H1 (cell line): ENCODE measurements around the gene PCDH9. TPM values are rescaled to one million over a fixed set of nuclear protein-coding genes. Genes with fewer than 3 reads are reported as not detected.

ENCODE experiments used
- CTCF ChIA-PET: fragments of 300-600 bp; sonication (Branson Sonifier 250); formaldehyde crosslinking; loops from one replicate; lab custom pipeline; 2021; ENCODE audit not compliant: partially characterized antibody; lab: Charles Lee
- POLR2A ChIA-PET: fragments of 300-600 bp; sonication (Branson Sonifier 250); formaldehyde crosslinking; loops from one replicate; lab custom pipeline; 2021; ENCODE audit warnings: inconsistent platforms; ENCODE audit not compliant: partially characterized antibody; lab: Charles Lee
- DNase-seq, 2 experiments: peaks; one replicate each; pipeline versions ENCODE4 v3.0.0 to v3.0.0-alpha.2; 2010 to 2022; ENCODE audit warnings: low spot score in 2 of 2, low read depth in 1 of 2, mixed read lengths in 1 of 2
- FAIRE-seq: peaks from 2 replicates; lab custom pipeline; 2011; peaks lifted over from hg19 to GRCh38; lab: Jason Lieb, UNC
- H2AFZ ChIP-seq: 2 replicates; pipeline ENCODE4 v1.8.1; 2012; ENCODE audit warnings: low read length, inconsistent platforms
- H2AK5ac ChIP-seq: 2 replicates; pipeline ENCODE4 v1.6.1; 2013; ENCODE audit warnings: low read depth, low read length
- H2BK120ac ChIP-seq: replicated peaks from 2 replicates; pipeline ENCODE3; 2013; ENCODE audit warnings: low read depth, low read length, inconsistent platforms
- H2BK12ac ChIP-seq: 2 replicates; pipeline ENCODE4 v1.6.1; 2013; ENCODE audit warnings: low read depth, low read length
- H2BK15ac ChIP-seq: 2 replicates; pipeline ENCODE4 v1.6.1; 2013; ENCODE audit warnings: low read length
- H2BK20ac ChIP-seq: 2 replicates; pipeline ENCODE4 v1.6.1; 2013; ENCODE audit warnings: low read length
- H2BK5ac ChIP-seq: 2 replicates; pipeline ENCODE4 v1.6.1; 2013; ENCODE audit warnings: low read depth, low read length
- H3K14ac ChIP-seq: 2 replicates; pipeline ENCODE4 v1.6.1; 2013; ENCODE audit warnings: inconsistent platforms; ENCODE audit not compliant: insufficient read length
- H3K18ac ChIP-seq: 2 replicates; pipeline ENCODE4 v1.6.1; 2013; ENCODE audit warnings: low read length; ENCODE audit errors: extremely low read depth
- H3K23ac ChIP-seq: 2 replicates; pipeline ENCODE4 v1.6.1; 2013; ENCODE audit warnings: inconsistent platforms; ENCODE audit not compliant: insufficient read length
- H3K23me2 ChIP-seq: 2 replicates; pipeline ENCODE4 v1.6.1; 2013; ENCODE audit warnings: low read depth, low read length
- H3K27ac ChIP-seq: 2 replicates; pipeline ENCODE4 v1.6.1; 2011; ENCODE audit warnings: low read depth, low read length, inconsistent platforms
- H3K27me3 ChIP-seq, 4 experiments: replicated peaks in 1 of 4; 1 replicate in 1 of 4; 2 replicates in 3 of 4; pipeline versions ENCODE4 v1.6.1 to v1.8.1; 2011 to 2013; ENCODE audit warnings: low read length in 3 of 4, mild to moderate bottlenecking in 3 of 4, inconsistent platforms in 2 of 4, mixed read lengths in 2 of 4, moderate library complexity in 1 of 4; ENCODE audit not compliant: control insufficient read depth in 3 of 4, insufficient read depth in 3 of 4; ENCODE audit errors: extremely low read depth in 1 of 4
- H3K36me3 ChIP-seq, 4 experiments: 2 replicates each; pipeline versions ENCODE4 v1.6.1 to v1.8.1; 2011 to 2013; ENCODE audit warnings: mild to moderate bottlenecking in 4 of 4, low read length in 3 of 4, moderate library complexity in 2 of 4, control low read depth in 1 of 4, inconsistent platforms in 1 of 4; ENCODE audit not compliant: insufficient read depth in 4 of 4, control insufficient read depth in 2 of 4
- H3K4ac ChIP-seq: replicated peaks from 2 replicates; pipeline ENCODE3; 2013; ENCODE audit warnings: low read length, low read depth, mixed read lengths, inconsistent platforms; ENCODE audit not compliant: insufficient read length
- H3K4me1 ChIP-seq, 4 experiments: replicated peaks in 1 of 4; 1 replicate in 1 of 4; 2 replicates in 3 of 4; pipeline versions ENCODE4 v1.6.1 to v1.8.1; 2011 to 2013; ENCODE audit warnings: low read length in 3 of 4, inconsistent platforms in 2 of 4, mixed read lengths in 1 of 4; ENCODE audit not compliant: insufficient read depth in 4 of 4, control insufficient read depth in 3 of 4
- H3K4me2 ChIP-seq, 2 experiments: 2 replicates each; pipeline versions ENCODE4 v1.6.1 to v1.8.1; 2011 to 2013; ENCODE audit warnings: low read depth in 2 of 2, low read length in 2 of 2, control low read depth in 1 of 2, inconsistent platforms in 1 of 2, mild to moderate bottlenecking in 1 of 2; ENCODE audit not compliant: insufficient read depth in 1 of 2
- H3K4me3 ChIP-seq, 4 experiments: fragments of 200-600, 300-600 bp in 1 of 4; sonication (generic), shearing (Covaris generic), sonication (Bioruptor Twin) in 1 of 4; 2 replicates each; pipeline versions ENCODE4 v1.5.1 to v1.8.1; 2011 to 2016; ENCODE audit warnings: low read length in 4 of 4, low read depth in 3 of 4, control low read depth in 2 of 4, inconsistent platforms in 2 of 4, mild to moderate bottlenecking in 2 of 4, mixed read lengths in 1 of 4, moderate library complexity in 1 of 4; ENCODE audit not compliant: insufficient read depth in 2 of 4; ENCODE audit errors: extremely low read depth in 1 of 4
- H3K56ac ChIP-seq: replicated peaks from 2 replicates; pipeline ENCODE3; 2013; ENCODE audit warnings: low read depth, mild to moderate bottlenecking, mixed read lengths, low read length, inconsistent platforms; ENCODE audit not compliant: insufficient read length
- H3K79me1 ChIP-seq: 2 replicates; pipeline ENCODE4 v1.6.1; 2013; ENCODE audit warnings: low read depth, low read length, control low read depth
- H3K79me2 ChIP-seq, 2 experiments: 2 replicates each; pipeline versions ENCODE4 v1.6.1 to v1.8.1; 2012 to 2013; ENCODE audit warnings: low read length in 2 of 2, mild to moderate bottlenecking in 2 of 2, inconsistent platforms in 1 of 2; ENCODE audit not compliant: insufficient read depth in 2 of 2, control insufficient read depth in 1 of 2
- H3K9ac ChIP-seq, 4 experiments: replicated peaks in 1 of 4; 1 replicate in 1 of 4; 2 replicates in 3 of 4; pipeline versions ENCODE4 v1.6.1 to v1.8.1; 2011 to 2013; ENCODE audit warnings: low read depth in 3 of 4, low read length in 3 of 4, control low read depth in 2 of 4, mild to moderate bottlenecking in 2 of 4, moderate library complexity in 2 of 4, inconsistent platforms in 1 of 4; ENCODE audit errors: extremely low read depth in 1 of 4
- H3K9me3 ChIP-seq, 2 experiments: 2 replicates each; pipeline versions ENCODE4 v1.6.1 to v1.8.1; 2012 to 2013; ENCODE audit warnings: mild to moderate bottlenecking in 2 of 2, moderate library complexity in 2 of 2, control low read depth in 1 of 2, inconsistent platforms in 1 of 2, low read depth in 1 of 2, low read length in 1 of 2, mixed read lengths in 1 of 2; ENCODE audit not compliant: insufficient read depth in 2 of 2
- H4K20me1 ChIP-seq, 2 experiments: replicated peaks in 1 of 2; 2 replicates each; pipeline versions ENCODE3 to v1.8.1; 2011 to 2013; ENCODE audit warnings: inconsistent platforms in 2 of 2, low read length in 2 of 2, mild to moderate bottlenecking in 1 of 2; ENCODE audit not compliant: insufficient read depth in 2 of 2, control insufficient read depth in 1 of 2
- H4K5ac ChIP-seq: 2 replicates; pipeline ENCODE4 v1.6.1; 2013; ENCODE audit warnings: low read length, low read depth, mixed read lengths, inconsistent platforms; ENCODE audit not compliant: insufficient read length
- H4K8ac ChIP-seq: 2 replicates; pipeline ENCODE4 v1.8.0; 2013; ENCODE audit warnings: mild to moderate bottlenecking, moderate library complexity, low read length, inconsistent platforms; ENCODE audit not compliant: insufficient read depth; ENCODE audit errors: extremely low read depth
- H4K91ac ChIP-seq: replicated peaks from 2 replicates; pipeline ENCODE3; 2013; ENCODE audit warnings: low read length, mixed read lengths, inconsistent platforms; ENCODE audit not compliant: insufficient read length
- CHD2 ChIP-seq: IDR thresholded peaks from 2 replicates; pipeline ENCODE4 v1.6.1; 2012; ENCODE audit warnings: low read length, improper control_type of control experiment
- CREB1 ChIP-seq: IDR thresholded peaks from 2 replicates; pipeline ENCODE4 v1.6.1; 2012; ENCODE audit warnings: inconsistent platforms
- EZH2 ChIP-seq: fragments of 200-600 bp; sonication (generic); IDR thresholded peaks from 2 replicates; pipeline ENCODE4 v1.7.1; 2012; ENCODE audit warnings: low read depth, mild to moderate bottlenecking, moderate library complexity, low read length, inconsistent platforms; ENCODE audit not compliant: severe bottlenecking
- NANOG ChIP-seq: IDR thresholded peaks from 2 replicates; pipeline ENCODE4 v1.6.1; 2011; ENCODE audit warnings: low read length, low read depth, mild to moderate bottlenecking, inconsistent platforms; ENCODE audit not compliant: insufficient read depth, poor library complexity, severe bottlenecking
- SRF ChIP-seq: IDR thresholded peaks from 2 replicates; pipeline ENCODE4 v1.6.1; 2011; ENCODE audit warnings: mild to moderate bottlenecking, low read depth, low read length, moderate library complexity
- SUZ12 ChIP-seq: fragments of 200-600 bp; sonication (generic); IDR thresholded peaks from 2 replicates; pipeline ENCODE4 v1.6.1; 2012; ENCODE audit warnings: mild to moderate bottlenecking, inconsistent platforms, low read length, moderate library complexity, mixed read lengths
- TAF1 ChIP-seq: IDR thresholded peaks from 2 replicates; pipeline ENCODE4 v1.6.1; 2011; ENCODE audit warnings: mild to moderate bottlenecking, low read depth, low read length
- WGBS, 2 experiments: shearing (Covaris generic) in 1 of 2; methylation state at CpG; one replicate each; pipeline versions ENCODE4 v1.1.6 to v1.1.7; 2013 to 2015; ENCODE audit warnings: low lambda C conversion rate in 2 of 2, mixed read lengths in 2 of 2, inconsistent platforms in 1 of 2, low coverage in 1 of 2, missing lambda C conversion rate in 1 of 2; ENCODE audit not compliant: insufficient replicate concordance in 2 of 2, insufficient coverage in 1 of 2, insufficient read length in 1 of 2; ENCODE audit errors: extremely low coverage in 1 of 2, missing lambda C conversion rate in 1 of 2; 5-methylcytosine and 5-hydroxymethylcytosine counted together
- polyA plus RNA-seq, 7 experiments: library from polyadenylated mRNA; depleted of rRNA in 3 of 7; stranded (reverse) in 5 of 7; unstranded in 2 of 7; fragments of >200 nt in 5 of 7; fragments of 200-250 nt in 2 of 7; gene quantifications; 1 replicate in 5 of 7; 2 replicates in 1 of 7; 4 replicates in 1 of 7; pipeline versions ENCODE4 v1.2.1 to v1.2.3, GENCODE V29; 2011 to 2013; ENCODE audit warnings: missing spikeins in 2 of 7, mixed read lengths in 2 of 7
- total RNA-seq: library from RNA; stranded (reverse); fragmentation: NEBNext Ultra II Directional; extraction: Animal tissue kit (Norgen Biotek cat#: 25700); gene quantifications from 2 replicates; pipeline ENCODE4 v1.2.1, GENCODE V29; 2021
- TF ChIP-seq, protein P1 (sequence below): IDR thresholded peaks from 2 replicates; pipeline ENCODE4 v1.6.1; 2012; ENCODE audit warnings: inconsistent platforms

The PCDH9 gene
- total and polyA plus RNA-seq, 2 of the 8 experiments (the other 6 are each of a cell fraction or from before 2014, with no cell fraction given) = 0.12 to 0.60 TPM

GRCh38 chr13:66899955-66900354, 330.2 kb downstream of the PCDH9 start:
- DNase-seq = no peak
- WGBS, 2 experiments = 90% methylated on average over 3 of the region's 3 CpGs; no CpG with 5 or more reads in 1 of the 2 experiments
- Histone ChIP-seq H3K9me3 (no peaks in the 10 kb centered on the region), H3K27ac (no peak overlapping the region), H3K36me3 (no peaks in the 10 kb centered on the region), H2AK5ac (no peak overlapping the region), H4K91ac (no peak overlapping the region), H3K79me2 (no peaks in the 10 kb centered on the region), H4K20me1 (no peaks in the 10 kb centered on the region), H2BK20ac (no peak overlapping the region), H3K4me1 (no peaks in the 10 kb centered on the region), H3K23me2 (no peaks in the 10 kb centered on the region), H3K27me3 (no peaks in the 10 kb centered on the region), H2BK120ac (no peak overlapping the region), H2AFZ (no peak overlapping the region), H3K23ac (no peak overlapping the region), H4K5ac (no peak overlapping the region), H3K14ac (no peak overlapping the region), H3K56ac (no peak overlapping the region), H4K8ac (no peak overlapping the region), H3K79me1 (no peaks in the 10 kb centered on the region), H3K4ac (no peak overlapping the region), H3K4me2 (no peak overlapping the region), H3K4me3 (no peak overlapping the region), H3K9ac (no peak overlapping the region), H2BK15ac (no peak overlapping the region), H2BK5ac (no peak overlapping the region), H2BK12ac (no peak overlapping the region), H3K18ac (no peak overlapping the region)
- TF ChIP-seq EZH2 = no peak
- no peak for TF ChIP-seq SRF
- TF ChIP-seq CREB1 = no peak
- no peak for TF ChIP-seq SUZ12
- no peak for TF ChIP-seq NANOG
- TF ChIP-seq CHD2 = no peak
- no peak for TF ChIP-seq TAF1
- TF ChIP-seq, protein P1, sequence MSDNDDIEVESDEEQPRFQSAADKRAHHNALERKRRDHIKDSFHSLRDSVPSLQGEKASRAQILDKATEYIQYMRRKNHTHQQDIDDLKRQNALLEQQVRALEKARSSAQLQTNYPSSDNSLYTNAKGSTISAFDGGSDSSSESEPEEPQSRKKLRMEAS = no peak
- FAIRE-seq = no peak
- CTCF ChIA-PET = no interaction called here
- POLR2A ChIA-PET = no interaction called here
